Stomach (tissue), 9 donors: ENCODE results near the gene ARSG. TPM values are rescaled to one million over a fixed set of nuclear protein-coding genes. Genes with fewer than 3 reads are reported as not detected.
A peak's percentile ranks its signal among the peaks of the same experiment; 100 is the strongest.

ENCODE experiments used
- DNase-seq, 2 donors: peaks; one replicate each; pipeline versions ENCODE4 v3.0.0 to v3.0.0-alpha.2; 2013 to 2019
- H3K27ac ChIP-seq, 5 donors: fragments of 200-600 bp in 4 of 5; sonication (generic) in 4 of 5; one replicate each; pipeline ENCODE4 v1.5.1; 2013 to 2019; ENCODE audit warnings: mild to moderate bottlenecking in 1 of 5, moderate library complexity in 1 of 5
- H3K27me3 ChIP-seq, 3 donors: fragments of 200-600 bp; sonication (generic); one replicate each; pipeline ENCODE4 v1.5.1; 2017 to 2019; ENCODE audit warnings: mixed run types in 1 of 3
- H3K36me3 ChIP-seq, 4 donors: fragments of 200-600 bp; sonication (generic); 1 replicate in 3 of 4; 2 replicates in 1 of 4; pipeline ENCODE4 v1.5.1; 2016 to 2019
- H3K4me1 ChIP-seq, 4 donors: fragments of 200-600 bp; sonication (generic); one replicate each; pipeline ENCODE4 v1.5.1; 2016 to 2019
- H3K4me3 ChIP-seq, 4 donors: fragments of 200-600 bp; sonication (generic) in 3 of 4; one replicate each; pipeline ENCODE4 v1.5.1; 2016 to 2019; ENCODE audit warnings: mild to moderate bottlenecking in 1 of 4
- H3K9me3 ChIP-seq, 4 donors: fragments of 200-600 bp; sonication (generic); one replicate each; pipeline ENCODE4 v1.5.1; 2016 to 2019
- CTCF ChIP-seq, 7 experiments: fragments of 450-650 bp in 4 of 7; fragments of 200-600 bp in 3 of 7; sonication (generic) in 3 of 7; IDR thresholded peaks; one replicate each; pipeline ENCODE4 v1.5.1; 2016 to 2019; ENCODE audit warnings: antibody characterized with exemption in 7 of 7, control low read depth in 2 of 7, mild to moderate bottlenecking in 1 of 7
- EP300 ChIP-seq: sonication (generic); formaldehyde crosslinking; IDR thresholded peaks from one replicate; pipeline ENCODE4 v1.6.1; 2017; ENCODE audit warnings: antibody characterized with exemption
- POLR2A ChIP-seq, 4 donors: fragments of 450-650 bp; IDR thresholded peaks; one replicate each; pipeline ENCODE4 v1.6.1; 2016; ENCODE audit warnings: antibody characterized with exemption in 4 of 4, control low read depth in 2 of 4, mild to moderate bottlenecking in 1 of 4, moderate library complexity in 1 of 4
- POLR2AphosphoS5 ChIP-seq, 3 donors: sonication (generic); formaldehyde crosslinking; IDR thresholded peaks; one replicate each; pipeline ENCODE4 v1.6.1; 2016; ENCODE audit warnings: antibody characterized with exemption in 3 of 3
- WGBS, 5 donors: extraction: QIAGEN DNeasy Blood & Tissue Kit in 3 of 5; methylation state at CpG; one replicate each; pipeline versions ENCODE4 v1.1.5 to v1.1.7; 2013 to 2018; 5-methylcytosine and 5-hydroxymethylcytosine counted together
- intact Hi-C: fragments of 100-400 bp; cut with DNase I; formaldehyde crosslinking; loops from one replicate; pipeline ENCODE4 v1.15.1; 2023; ENCODE audit warnings: low total_unique reads
- polyA plus RNA-seq, 3 donors: library from polyadenylated mRNA; stranded (reverse); fragments of 200-250 nt; gene quantifications; one replicate each; pipeline ENCODE4 v1.2.3, GENCODE V29; 2013
- total RNA-seq, 5 donors: library from RNA; depleted of rRNA; stranded (reverse); fragments of >200 nt; gene quantifications; one replicate each; pipeline versions ENCODE4 v1.1.0 to v1.2.3, GENCODE V29; 2014 to 2016
- donor health status: healthy with polysubstance abuse.
- donor health status: Bipolar disorder and iron deficiency.
- donor health status: healthy.

The ARSG gene
- total and polyA plus RNA-seq, 8 donors, result 0.45 to 74.7 (median 2.4) TPM

- H3K27me3 ChIP-seq, result peaks cover 5 to 49% (median 13%) of the 10 kb centered on the region in 3 donors
- 61 to 77% (median 68%) methylated on average over 18 of the region's 18 CpGs for WGBS, 5 donors
- TF ChIP-seq CTCF (IDR thresholded peaks at IDR 0.05) (no peak), EP300 (no peak), POLR2AphosphoS5 (IDR thresholded peaks at IDR 0.05) (no peak), POLR2A (IDR thresholded peaks at IDR 0.05) (no peak)
- intact Hi-C loops, result no loop called here
- H3K27ac ChIP-seq, result peak overlapping the region; percentile 19 to 63 (median 33)
- no peaks in the 10 kb centered on the region for H3K9me3 ChIP-seq
- DNase-seq, result peak; percentile 49 to 59
- peaks cover 11 to 33% (median 13%) of the 10 kb centered on the region in 4 donors for H3K4me1 ChIP-seq
- H3K4me3 ChIP-seq, result no peak overlapping the region
- H3K36me3 ChIP-seq, result no peaks in the 10 kb centered on the region
These were observed 5.2 kb downstream of the ARSG start for GRCh38 chr17:68296217-68297191.

- Histone ChIP-seq H3K4me3 (no peak overlapping the region), H3K27me3 (peaks cover 5 to 42% (median 7%) of the 10 kb centered on the region in 3 donors), H3K4me1 (peaks cover 4 to 26% (median 6%) of the 10 kb centered on the region in 4 donors), H3K27ac (peak overlapping the region; percentile 19 to 68 (median 46)), H3K9me3 (no peaks in the 10 kb centered on the region), H3K36me3 (no peaks in the 10 kb centered on the region)
- 54 to 67% (median 57%) methylated on average over 4 of the region's 4 CpGs for WGBS, 5 donors
- DNase-seq, result no peak
- TF ChIP-seq CTCF (IDR thresholded peaks at IDR 0.05), result no peak
- no peak for TF ChIP-seq POLR2A (IDR thresholded peaks at IDR 0.05)
- intact Hi-C loops, result no loop called here
These were observed 5.9 kb downstream of the ARSG start for GRCh38 chr17:68297195-68297594.

- peaks cover 0 to 28% (median 3%) of the 10 kb centered on the region in 3 donors for H3K27me3 ChIP-seq
- no peak for DNase-seq
- H3K4me3 ChIP-seq, result no peak overlapping the region
- TF ChIP-seq CTCF (IDR thresholded peaks at IDR 0.05) (no peak), POLR2A (IDR thresholded peaks at IDR 0.05) (no peak), POLR2AphosphoS5 (IDR thresholded peaks at IDR 0.05) (no peak), EP300 (no peak)
- H3K9me3 ChIP-seq, result no peaks in the 10 kb centered on the region
- no peaks in the 10 kb centered on the region for H3K36me3 ChIP-seq
- intact Hi-C loops, result no loop called here
- peaks cover 0 to 16% (median 0%) of the 10 kb centered on the region in 4 donors for H3K4me1 ChIP-seq
- no peak overlapping the region for H3K27ac ChIP-seq
These were observed 7.3 kb downstream of the ARSG start for GRCh38 chr17:68298601-68299000.

- H3K27ac ChIP-seq, result no peak overlapping the region
- H3K36me3 ChIP-seq, result no peaks in the 10 kb centered on the region
- H3K4me1 ChIP-seq, result peaks cover 0 to 16% (median 0%) of the 10 kb centered on the region in 4 donors
- intact Hi-C loops, result no loop called here
- H3K27me3 ChIP-seq, result peaks cover 0 to 16% (median 0%) of the 10 kb centered on the region in 3 donors
- H3K4me3 ChIP-seq, result no peak overlapping the region
- 96 to 98% (median 97%) methylated on average over 3 of the region's 3 CpGs for WGBS, 5 donors
- H3K9me3 ChIP-seq, result no peaks in the 10 kb centered on the region
- DNase-seq, result no peak
- TF ChIP-seq EP300 (no peak), POLR2AphosphoS5 (IDR thresholded peaks at IDR 0.05) (no peak), POLR2A (IDR thresholded peaks at IDR 0.05) (no peak), CTCF (IDR thresholded peaks at IDR 0.05) (no peak)
These were observed 8.5 kb downstream of the ARSG start for GRCh38 chr17:68299817-68300216.
